ENCODE measurements around the gene SND1.

Gene SND1

DNA sequence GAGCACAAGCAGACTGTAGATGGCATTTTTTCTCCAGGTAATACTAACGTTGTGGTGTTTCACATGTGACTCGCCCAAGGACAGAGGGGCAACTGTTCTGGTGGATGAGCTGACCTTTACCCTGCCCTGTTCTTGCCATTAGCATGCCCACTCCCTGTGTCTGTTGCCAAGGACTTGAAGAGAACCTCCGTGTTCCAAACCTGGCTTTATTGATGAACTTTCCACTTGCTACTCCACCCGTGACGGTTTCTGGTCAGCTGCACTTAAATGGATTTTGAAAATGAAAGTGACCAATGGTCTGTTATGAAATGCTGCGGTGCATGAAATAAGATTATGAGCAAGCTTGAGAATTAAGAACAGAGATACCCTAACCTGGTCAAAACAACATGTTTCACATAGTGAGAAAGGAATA, 348.9 kb downstream of the SND1 start:
- TF ChIP-seq, protein P1, sequence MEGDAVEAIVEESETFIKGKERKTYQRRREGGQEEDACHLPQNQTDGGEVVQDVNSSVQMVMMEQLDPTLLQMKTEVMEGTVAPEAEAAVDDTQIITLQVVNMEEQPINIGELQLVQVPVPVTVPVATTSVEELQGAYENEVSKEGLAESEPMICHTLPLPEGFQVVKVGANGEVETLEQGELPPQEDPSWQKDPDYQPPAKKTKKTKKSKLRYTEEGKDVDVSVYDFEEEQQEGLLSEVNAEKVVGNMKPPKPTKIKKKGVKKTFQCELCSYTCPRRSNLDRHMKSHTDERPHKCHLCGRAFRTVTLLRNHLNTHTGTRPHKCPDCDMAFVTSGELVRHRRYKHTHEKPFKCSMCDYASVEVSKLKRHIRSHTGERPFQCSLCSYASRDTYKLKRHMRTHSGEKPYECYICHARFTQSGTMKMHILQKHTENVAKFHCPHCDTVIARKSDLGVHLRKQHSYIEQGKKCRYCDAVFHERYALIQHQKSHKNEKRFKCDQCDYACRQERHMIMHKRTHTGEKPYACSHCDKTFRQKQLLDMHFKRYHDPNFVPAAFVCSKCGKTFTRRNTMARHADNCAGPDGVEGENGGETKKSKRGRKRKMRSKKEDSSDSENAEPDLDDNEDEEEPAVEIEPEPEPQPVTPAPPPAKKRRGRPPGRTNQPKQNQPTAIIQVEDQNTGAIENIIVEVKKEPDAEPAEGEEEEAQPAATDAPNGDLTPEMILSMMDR (IDR thresholded peaks at IDR 0.05; ENCODE audit: borderline replicate concordance, insufficient read depth, low read depth, low read length) = no peak
- no peak overlapping the region for H3K4me3 ChIP-seq (ENCODE audit: low read depth, low read length)

DNA sequence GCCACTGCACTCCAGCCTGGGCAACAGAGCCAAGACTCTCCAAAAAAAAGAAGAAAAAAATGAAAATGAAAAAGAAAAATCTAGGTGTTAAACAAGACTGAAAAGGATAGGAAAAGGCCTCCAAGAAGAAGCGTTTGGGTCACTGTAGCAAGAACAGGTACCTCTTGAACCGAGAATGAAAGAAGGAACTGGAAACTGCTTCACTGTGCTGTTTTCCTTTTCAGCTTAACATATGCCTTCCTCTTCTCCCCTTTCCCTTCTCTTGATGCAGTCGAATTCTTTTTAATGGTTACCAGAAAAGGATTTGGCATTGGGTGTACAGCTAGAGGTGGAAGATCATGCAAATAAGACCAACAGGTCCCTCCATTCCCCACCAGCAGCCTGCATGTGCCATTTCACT, 351.2 kb downstream of the SND1 start:
- H3K4me3 ChIP-seq (ENCODE audit: low read depth, low read length) = no peak overlapping the region
- TF ChIP-seq, protein P1 (IDR thresholded peaks at IDR 0.05; ENCODE audit: borderline replicate concordance, insufficient read depth, low read depth, low read length) = no peak

DNA sequence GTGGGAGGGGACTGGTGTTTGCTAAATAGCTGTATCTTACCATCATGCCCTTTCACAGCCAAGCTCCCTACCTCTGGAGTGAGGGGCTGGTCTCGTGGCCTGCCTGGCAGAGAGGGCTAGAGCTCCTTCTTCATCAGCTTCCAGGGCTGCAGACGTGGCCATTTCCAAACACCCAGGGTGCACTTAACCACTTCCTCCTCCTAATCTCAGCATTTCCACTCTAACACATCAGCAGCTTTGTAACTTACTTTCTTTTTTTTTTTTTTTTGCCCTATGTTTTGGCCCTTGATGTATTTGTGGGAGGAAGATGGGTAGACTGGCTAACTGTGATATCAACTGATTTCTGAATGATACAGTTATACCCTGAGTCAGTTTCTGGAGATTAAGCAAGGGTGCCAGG, 351.8 kb downstream of the SND1 start:
- H3K4me3 ChIP-seq (ENCODE audit: low read depth, low read length) = no peak overlapping the region
- TF ChIP-seq, protein P1 (IDR thresholded peaks at IDR 0.05; ENCODE audit: borderline replicate concordance, insufficient read depth, low read depth, low read length) = no peak

DNA sequence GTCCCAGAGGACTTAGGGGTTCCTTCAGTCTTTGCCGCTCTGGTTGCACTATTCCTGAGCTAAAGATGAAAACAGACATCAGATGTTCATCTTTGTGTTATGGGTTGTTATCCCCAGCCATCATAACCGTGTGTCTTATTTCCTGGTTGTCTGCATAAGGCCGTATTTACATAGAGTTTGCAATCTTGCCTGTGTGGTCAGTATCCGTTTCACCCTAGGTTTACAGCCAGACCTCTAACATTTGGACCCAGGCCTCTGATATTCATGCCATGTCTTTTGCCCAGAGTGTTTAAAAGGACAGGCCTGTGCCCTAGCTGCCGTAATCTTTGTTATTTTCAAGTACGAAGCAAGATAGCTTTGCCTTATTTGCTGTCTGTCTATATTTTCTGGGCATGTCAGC, 352.6 kb downstream of the SND1 start:
- TF ChIP-seq, protein P1 (IDR thresholded peaks at IDR 0.05; ENCODE audit: borderline replicate concordance, insufficient read depth, low read depth, low read length) = no peak
- no peak overlapping the region for H3K4me3 ChIP-seq (ENCODE audit: low read depth, low read length)

DNA sequence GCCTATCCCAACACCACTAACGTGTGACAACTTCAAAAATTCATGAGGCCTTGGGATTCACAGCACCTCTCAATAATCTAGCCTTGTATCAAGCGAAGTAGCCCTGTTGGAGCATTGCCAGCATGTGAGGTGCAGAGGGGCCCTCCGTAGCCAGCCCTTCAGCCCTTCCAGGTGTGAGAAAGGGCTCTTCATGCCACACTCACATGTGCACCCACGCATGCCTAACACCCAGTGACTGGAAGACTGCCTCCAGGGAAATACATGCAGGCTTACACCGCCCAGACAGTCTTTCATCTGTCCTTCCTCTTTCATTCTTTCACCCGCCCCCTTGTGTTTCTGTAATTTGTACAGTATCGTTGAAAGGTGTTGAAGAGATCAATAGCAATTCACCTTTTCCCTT, 353.1 kb downstream of the SND1 start:
- H3K4me3 ChIP-seq (ENCODE audit: low read depth, low read length) = no peak overlapping the region
- TF ChIP-seq, protein P1 (IDR thresholded peaks at IDR 0.05; ENCODE audit: borderline replicate concordance, insufficient read depth, low read depth, low read length) = no peak

DNA sequence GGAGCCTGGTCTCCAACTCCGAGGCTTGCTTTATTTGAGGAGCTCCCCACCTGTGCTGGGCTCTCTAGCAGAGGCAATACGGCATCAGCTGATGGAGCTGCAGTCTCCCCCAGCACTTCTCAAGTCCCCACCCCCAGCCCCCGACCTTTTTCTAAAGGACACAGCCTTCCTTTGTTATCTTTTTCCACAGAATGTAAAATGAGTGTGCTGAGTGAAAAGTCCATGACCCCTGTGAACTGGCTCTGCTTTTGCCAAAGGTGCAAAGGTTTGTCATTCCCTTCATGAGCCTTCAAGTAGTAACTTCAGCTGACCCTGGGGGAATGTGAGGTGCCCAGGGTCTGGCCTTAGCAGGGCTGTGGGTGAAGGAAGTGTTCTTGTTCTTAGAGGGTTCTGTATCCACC, 353.8 kb downstream of the SND1 start:
- H3K4me3 ChIP-seq (ENCODE audit: low read depth, low read length) = no peak overlapping the region
- TF ChIP-seq, protein P1 (IDR thresholded peaks at IDR 0.05; ENCODE audit: borderline replicate concordance, insufficient read depth, low read depth, low read length) = no peak

DNA sequence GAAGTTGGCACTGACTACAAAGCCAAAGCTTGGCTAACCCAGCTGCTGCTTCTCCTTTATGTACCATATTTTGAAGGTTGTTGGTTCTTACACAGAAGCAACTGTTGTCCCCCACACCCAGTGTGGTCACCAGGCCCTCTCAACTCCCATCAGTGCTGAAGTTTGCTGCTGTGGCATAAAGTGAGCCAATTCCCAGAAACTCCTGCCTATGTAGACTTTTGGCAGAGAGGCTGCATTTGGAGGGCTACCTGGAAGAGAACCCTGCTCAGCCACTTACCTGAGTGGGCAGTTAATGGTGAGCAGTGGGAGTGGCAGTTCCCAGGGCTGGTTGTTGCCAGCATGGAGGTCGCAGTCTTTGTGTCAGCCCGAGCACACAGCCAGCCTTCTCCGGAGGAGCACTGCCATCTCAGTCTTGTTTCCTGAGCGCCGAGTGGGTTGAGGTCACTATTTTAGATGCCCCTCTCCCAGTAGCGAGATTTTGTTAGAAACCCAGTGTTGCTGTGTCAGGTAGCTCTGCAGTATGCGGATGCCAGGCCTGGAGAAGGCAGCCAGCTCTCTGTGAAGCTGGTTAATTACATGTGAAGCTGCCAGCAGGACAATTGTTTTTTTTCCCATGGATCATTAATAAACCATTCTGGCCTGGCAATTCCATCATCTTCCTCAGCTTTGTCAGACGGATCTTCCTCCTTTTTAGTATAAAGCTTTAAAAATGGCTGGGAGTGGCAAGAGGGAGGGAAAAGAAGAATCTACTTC, 354.7 kb downstream of the SND1 start:
- no peak overlapping the region for H3K4me3 ChIP-seq (ENCODE audit: low read depth, low read length)
- TF ChIP-seq, protein P1 (IDR thresholded peaks at IDR 0.05; ENCODE audit: borderline replicate concordance, insufficient read depth, low read depth, low read length) = no peak

Measured in GM12875 (cell line).